ENCODE data around the gene TRIP6. TPM values are rescaled to one million over a fixed set of nuclear protein-coding genes. Genes with fewer than 3 reads are reported as not detected.

Gene TRIP6
- total RNA-seq, 2 donors from 2014 or later, result 107 to 114 TPM

DNA sequence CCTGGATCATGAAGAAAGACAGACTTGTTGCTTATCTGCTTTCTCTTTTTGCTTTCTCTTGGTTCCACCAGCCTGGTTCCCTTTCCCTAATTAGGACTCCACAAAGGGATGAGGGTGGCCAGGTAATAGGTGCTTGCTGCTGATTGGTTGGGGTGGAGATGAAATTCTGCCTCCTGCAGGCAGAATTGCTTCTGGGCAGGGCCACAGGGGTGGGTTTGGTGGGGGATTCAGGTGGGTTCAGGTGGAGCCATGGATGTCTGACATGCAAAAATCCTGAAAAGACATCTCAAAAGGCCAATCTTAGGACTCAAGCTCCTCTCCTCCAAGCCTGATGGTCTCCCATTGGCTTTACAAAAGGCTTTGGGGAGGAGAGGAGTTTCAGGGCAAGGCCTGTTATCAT, 53.9 kb downstream of the TRIP6 start:
- Histone ChIP-seq H3K4me3 (ENCODE audit: low read length) (no peak overlapping the region), H3K9me3 (ENCODE audit: control insufficient read depth, low read length) (peaks cover 13% of the 10 kb centered on the region), H3K36me3 (ENCODE audit: control insufficient read depth, insufficient read depth, low read length) (no peaks in the 10 kb centered on the region), H3K27me3 (ENCODE audit: control insufficient read depth, insufficient read depth, low read length, poor library complexity, severe bottlenecking) (no peaks in the 10 kb centered on the region), H3K27ac (ENCODE audit: low read depth, low read length) (no peak overlapping the region), H3K9ac (ENCODE audit: extremely low read depth, low read length, poor library complexity, severe bottlenecking) (no peak overlapping the region), H3K4me1 (ENCODE audit: control insufficient read depth, insufficient read depth, low read length) (no peaks in the 10 kb centered on the region)
- H3K27me3 Mint-ChIP-seq (ENCODE audit: insufficient read depth), result no peaks in the 10 kb centered on the region
- peaks cover 19% of the 10 kb centered on the region for H3K9me3 Mint-ChIP-seq
- no peak overlapping the region for H3K4me3 Mint-ChIP-seq
- TF ChIP-seq, protein P1, sequence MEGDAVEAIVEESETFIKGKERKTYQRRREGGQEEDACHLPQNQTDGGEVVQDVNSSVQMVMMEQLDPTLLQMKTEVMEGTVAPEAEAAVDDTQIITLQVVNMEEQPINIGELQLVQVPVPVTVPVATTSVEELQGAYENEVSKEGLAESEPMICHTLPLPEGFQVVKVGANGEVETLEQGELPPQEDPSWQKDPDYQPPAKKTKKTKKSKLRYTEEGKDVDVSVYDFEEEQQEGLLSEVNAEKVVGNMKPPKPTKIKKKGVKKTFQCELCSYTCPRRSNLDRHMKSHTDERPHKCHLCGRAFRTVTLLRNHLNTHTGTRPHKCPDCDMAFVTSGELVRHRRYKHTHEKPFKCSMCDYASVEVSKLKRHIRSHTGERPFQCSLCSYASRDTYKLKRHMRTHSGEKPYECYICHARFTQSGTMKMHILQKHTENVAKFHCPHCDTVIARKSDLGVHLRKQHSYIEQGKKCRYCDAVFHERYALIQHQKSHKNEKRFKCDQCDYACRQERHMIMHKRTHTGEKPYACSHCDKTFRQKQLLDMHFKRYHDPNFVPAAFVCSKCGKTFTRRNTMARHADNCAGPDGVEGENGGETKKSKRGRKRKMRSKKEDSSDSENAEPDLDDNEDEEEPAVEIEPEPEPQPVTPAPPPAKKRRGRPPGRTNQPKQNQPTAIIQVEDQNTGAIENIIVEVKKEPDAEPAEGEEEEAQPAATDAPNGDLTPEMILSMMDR (conservative IDR thresholded peaks at IDR 0.05), result no peak
- no peak for DNase-seq
- H3K4me1 Mint-ChIP-seq, result peaks cover 10% of the 10 kb centered on the region
- no peaks in the 10 kb centered on the region for H3K36me3 Mint-ChIP-seq (ENCODE audit: low read depth)
- no peak overlapping the region for H3K27ac Mint-ChIP-seq

Small RNAs within 50 kb of the gene (microRNA-seq; reads per million reads assigned to microRNA genes)
- gene MIR6875 (ENCODE audit: borderline microRNAs expressed), result not detected

Other genes with a start within 250 kb of the TRIP6 start
- gene TFR2, start 225.8 kb upstream of the TRIP6 start, total RNA-seq, result 1 to 10 TPM; 1.4 to 2.1 TPM
- not detected for gene ACTL6B, start 210.9 kb upstream of the TRIP6 start, total RNA-seq
- gene GNB2, start 193.6 kb upstream of the TRIP6 start, total RNA-seq, result 100 to 1,000 TPM; 197 to 230 TPM
- gene GIGYF1, start 173.1 kb upstream of the TRIP6 start, total RNA-seq, result 100 to 1,000 TPM in 1 of 2 donors, 10 to 100 TPM in 1; 90.0 to 101 TPM
- gene POP7, start 161.3 kb upstream of the TRIP6 start, total RNA-seq, result 10 to 100 TPM; 51.7 to 59.2 TPM
- under 1 TPM in 1 of 2 donors, not detected in 1; 0.33 TPM for gene EPO, start 146.9 kb upstream of the TRIP6 start, total RNA-seq
- gene ZAN, start 133.8 kb upstream of the TRIP6 start, total RNA-seq, result not detected
- gene EPHB4, start 39.9 kb upstream of the TRIP6 start, total RNA-seq, result 100 to 1,000 TPM; 106 to 117 TPM
- 10 to 100 TPM; 22.5 to 35.1 TPM for gene SLC12A9, start 14.7 kb upstream of the TRIP6 start, total RNA-seq
- gene SRRT, start 7.7 kb downstream of the TRIP6 start, total RNA-seq, result 100 to 1,000 TPM; 186 to 236 TPM
- gene UFSP1, start 22.3 kb downstream of the TRIP6 start, total RNA-seq, result 1 to 10 TPM; 3.7 to 4.0 TPM
- 10 to 100 TPM in 1 of 2 donors, 1 to 10 TPM in 1; 2.6 to 13.7 TPM for gene ACHE, start 28.5 kb downstream of the TRIP6 start, total RNA-seq
- 10 to 100 TPM in 1 of 2 donors, 1 to 10 TPM in 1; 7.7 to 24.1 TPM for gene MUC3A, start 82.1 kb downstream of the TRIP6 start, total RNA-seq
- 1 to 10 TPM; 2.9 to 3.3 TPM for gene MUC12, start 102.2 kb downstream of the TRIP6 start, total RNA-seq
- not detected for gene MUC17, start 152.7 kb downstream of the TRIP6 start, total RNA-seq
- 10 to 100 TPM; 16.5 to 23.0 TPM for gene TRIM56, start 218.1 kb downstream of the TRIP6 start, total RNA-seq

Measured in endodermal cell (in vitro differentiated cells).